Right ventricle myocardium superior (tissue), 1 donor: ENCODE results near the gene OSCP1. TPM values are rescaled to one million over a fixed set of nuclear protein-coding genes. Genes with fewer than 3 reads are reported as not detected.

Experiments
- ATAC-seq: fragments of 200-7000 bp; cut with Tn5 transposase; one replicate; pipeline ENCODE4 v1.9.1; 2020; ENCODE audit warnings: mild to moderate bottlenecking; ENCODE audit not compliant: poor library complexity
- DNase-seq: peaks from one replicate; pipeline ENCODE4 v3.0.0-alpha.2; 2020
- intact Hi-C: fragments of 100-400 bp; cut with DNase I; formaldehyde crosslinking; loops from one replicate; pipeline ENCODE4 v1.11.2; 2022
- total RNA-seq: library from RNA; stranded (reverse); fragmentation: NEBNext Ultra II Directional; extraction: Animal tissue kit (Norgen Biotek cat#: 25700); gene quantifications from one replicate; pipeline ENCODE4 v1.2.1, GENCODE V29; 2021
- donor health status: DM: no; HTN: yes; CAD: no; lungs with severe emphysema.

The OSCP1 gene
- total RNA-seq, 1 donor from 2014 or later = 7.4 TPM

DNA sequence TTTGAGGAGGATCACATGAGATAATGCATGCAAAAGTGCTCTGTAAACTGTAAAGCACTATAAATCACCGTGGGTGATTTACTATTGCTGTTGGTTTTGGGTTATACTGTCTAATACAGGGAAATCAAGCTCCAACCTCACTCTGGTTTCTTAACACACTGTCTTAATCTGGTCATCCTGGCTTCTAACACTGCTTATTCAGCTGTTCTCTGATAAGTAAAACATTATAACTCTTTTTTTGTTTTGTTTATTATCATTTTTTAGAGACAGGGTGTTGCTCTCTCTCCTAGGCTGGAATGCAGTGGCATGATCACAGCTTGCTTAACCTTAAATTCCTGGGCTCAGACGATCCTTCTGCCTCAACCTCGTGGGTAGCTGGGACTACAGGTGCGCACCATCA, 30.7 kb downstream of the OSCP1 start:
- intact Hi-C loops = no loop called here
- no peak for ATAC-seq
- DNase-seq = no peak

DNA sequence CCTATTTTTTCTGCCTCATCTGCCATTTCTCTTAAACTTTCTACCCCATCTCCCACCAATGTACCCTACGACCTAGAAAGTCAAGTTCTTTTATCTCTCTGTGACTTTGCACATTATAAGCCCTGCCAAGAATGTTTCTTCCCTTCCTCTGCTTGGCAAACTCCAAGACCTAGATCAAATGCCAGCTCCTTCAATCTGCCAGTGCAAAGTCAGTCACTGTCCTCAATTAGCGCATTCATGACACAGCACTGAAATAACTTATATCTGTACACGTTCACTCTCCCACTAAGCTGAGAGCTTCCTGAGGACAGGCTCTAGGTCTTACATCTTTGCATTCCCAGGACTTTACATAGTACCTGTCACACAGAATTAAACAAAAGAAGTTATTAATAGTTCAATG, 31.1 kb downstream of the OSCP1 start:
- ATAC-seq (peak; percentile 38), DNase-seq (no peak)
- intact Hi-C loops = no loop called here

DNA sequence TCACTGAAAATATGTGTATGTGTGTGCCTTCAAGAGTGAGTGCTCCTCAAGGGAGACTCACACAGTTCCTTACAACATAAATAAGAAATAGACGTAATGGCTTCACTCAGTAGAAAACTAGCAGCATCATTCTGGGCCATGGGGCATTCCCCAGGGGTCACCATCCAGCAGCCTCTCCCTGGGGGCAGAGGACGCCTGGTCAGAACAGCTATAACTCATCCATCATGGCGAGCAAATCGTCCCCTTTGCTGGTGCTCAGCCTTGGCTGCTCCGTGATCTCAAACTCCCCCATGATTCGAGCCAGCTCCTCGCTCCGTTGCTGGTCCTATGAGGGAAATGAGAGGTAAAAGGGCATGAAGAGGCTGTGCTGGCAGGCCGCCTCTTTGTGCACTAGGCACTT, 32.3 kb downstream of the OSCP1 start:
- DNase-seq = no peak
- intact Hi-C loops = no loop called here
- ATAC-seq = no peak

DNA sequence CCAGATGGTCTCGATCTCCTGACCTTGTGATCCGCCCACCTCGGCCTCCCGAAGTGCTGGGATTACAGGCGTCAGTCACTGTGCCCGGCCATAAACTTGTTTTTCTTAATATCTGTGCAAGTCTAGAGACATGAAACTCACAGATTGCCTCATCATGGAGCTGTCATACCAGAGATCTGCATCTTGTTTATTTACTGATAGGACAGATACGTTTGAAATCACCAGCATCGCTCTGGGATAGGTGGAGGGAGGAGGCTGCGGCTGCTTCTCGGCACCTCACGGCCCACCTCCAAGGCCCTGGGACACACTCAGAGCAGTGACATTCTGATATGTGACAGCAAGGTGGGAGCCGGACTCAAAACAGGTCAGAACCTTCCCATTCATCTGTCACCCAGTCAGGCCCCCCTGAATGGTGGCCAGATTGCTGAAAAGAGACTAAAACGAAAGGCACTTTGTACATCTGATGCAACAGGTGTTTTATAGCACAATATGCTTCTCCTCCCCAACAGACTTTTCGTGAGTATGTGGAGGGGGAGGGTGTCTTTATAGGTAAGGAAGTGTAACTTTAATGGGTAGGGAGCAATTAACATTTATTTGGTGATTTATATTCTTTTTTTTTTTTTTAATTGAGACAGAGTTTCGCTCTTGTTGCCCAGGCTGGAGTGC, 34.5 kb downstream of the OSCP1 start:
- no peak for ATAC-seq
- intact Hi-C loops = no loop called here
- no peak for DNase-seq

DNA sequence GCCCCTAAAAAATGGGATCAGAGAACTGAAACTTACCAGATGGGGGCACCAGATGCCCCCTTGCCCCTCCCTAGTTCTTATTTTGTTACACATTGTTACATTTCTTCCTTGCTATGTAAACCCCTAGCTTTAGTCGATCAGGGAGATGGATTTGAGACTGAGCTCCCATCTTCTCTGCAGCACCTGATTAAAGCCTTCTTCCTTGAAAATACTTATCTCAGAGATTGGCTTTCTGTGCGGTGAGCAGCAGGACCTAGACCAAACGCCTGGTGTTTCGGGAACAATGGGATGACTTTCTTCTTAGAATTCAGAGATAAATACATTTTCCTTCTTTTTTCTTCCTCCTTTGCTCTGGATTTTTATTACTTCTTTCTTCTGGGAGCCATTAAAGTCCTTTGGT, 35.9 kb downstream of the OSCP1 start:
- DNase-seq = no peak
- intact Hi-C loops = no loop called here
- ATAC-seq = no peak

DNA sequence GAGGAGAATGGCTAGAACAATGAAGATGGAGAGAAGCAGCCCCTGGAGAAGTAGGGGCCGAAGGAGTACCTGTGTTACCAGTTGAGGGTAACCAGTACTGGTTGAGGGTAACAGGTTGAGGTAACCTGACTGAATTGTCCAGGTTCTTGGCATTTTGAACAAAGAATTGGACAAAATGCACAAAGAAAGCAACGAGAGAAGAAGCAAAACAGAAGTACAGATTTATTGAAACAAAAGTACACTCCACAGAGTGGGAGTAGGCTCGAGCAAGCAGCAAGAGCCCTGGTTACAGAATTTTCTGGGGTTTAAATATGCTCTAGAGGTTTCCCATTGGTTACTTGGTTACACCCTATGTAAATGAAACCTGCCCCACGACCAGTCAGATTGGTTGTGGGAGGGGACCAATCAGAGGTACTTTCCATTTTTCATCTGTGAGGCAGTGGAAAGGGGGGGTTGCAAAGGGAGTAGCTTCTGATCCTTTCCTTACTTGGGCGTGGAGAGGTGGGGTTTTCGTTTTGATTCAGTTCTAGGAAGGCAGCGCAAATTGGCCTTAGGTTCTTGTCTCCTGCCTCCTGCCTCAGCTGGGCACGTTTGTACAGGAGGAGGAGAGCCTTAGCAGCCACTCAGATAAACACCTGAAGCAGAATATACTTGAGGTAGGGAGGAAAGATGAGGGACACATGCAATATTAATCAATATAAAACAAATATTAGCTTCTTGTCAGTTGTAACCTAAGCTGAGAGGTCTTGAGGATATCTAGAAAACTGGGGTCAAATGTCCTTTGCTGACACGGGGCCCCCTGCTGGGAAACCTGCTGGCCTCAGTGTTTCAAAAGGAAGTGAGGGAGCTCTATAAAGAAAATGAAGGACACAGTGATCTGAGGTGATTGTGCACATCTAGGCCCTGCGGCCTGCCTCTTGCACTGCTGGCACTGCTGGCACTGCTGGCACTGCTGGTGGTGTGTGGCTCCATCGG, 38.3 kb downstream of the OSCP1 start:
- intact Hi-C loops = no loop called here
- no peak for DNase-seq
- ATAC-seq = no peak

DNA sequence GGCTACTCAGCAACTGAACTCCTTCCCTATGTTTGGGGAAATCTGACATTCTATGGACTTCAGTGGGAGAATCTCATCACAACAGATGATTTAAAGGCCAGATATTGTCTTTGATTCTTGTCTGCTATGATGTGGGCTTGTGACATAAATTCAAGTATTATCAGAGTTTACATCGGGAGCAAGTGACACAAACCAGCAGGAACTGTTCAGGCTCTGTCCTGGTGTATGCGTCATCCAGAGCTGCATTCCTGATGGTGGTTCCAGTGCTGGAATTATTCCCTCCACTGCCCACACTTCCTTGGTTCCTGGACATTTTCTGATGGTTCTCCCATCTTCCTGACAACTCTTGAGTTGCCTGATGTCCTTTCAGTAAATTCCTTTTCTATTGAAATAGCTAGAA, 41.8 kb downstream of the OSCP1 start:
- intact Hi-C loops = no loop called here
- ATAC-seq (no peak), DNase-seq (no peak)

DNA sequence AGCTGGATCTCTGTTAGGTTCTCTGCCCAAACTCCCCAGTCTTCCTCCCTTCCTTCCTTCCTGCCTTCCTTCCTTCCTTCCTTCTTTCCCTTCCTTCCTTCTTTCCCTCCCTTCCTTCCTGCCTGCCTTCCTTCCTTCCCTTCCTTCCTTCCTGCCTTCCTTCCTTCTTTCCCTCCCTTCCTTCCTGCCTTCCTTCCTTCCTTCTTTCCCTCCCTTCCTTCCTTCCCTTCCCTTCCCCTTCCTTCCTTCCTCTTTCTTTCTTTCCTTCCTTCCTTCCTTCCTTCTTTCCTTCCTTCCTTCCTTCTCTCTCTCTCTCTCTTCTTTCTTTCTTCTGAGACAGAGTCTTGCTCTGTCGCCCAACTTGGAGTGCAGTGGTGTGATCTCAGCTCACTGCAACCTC, 43.8 kb downstream of the OSCP1 start:
- intact Hi-C loops = no loop called here
- DNase-seq (no peak), ATAC-seq (no peak)

DNA sequence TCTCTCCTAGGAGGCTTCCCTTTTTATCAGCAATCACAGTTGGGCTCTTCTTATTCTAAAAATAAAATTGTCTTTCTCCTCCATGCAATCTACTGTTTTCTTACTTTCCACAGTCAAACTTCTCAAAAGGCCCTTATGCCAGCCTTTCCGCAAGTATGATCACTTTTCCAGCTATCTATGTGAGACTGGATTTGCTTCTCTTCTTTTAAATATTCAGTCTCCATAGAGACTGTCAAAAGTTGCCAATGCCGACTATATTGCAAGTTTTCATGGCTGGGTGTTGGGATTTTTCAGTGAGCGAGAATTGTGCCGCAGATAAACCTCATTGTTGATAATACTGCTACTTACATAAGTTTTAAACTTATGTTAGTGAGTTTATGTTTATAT, 47.8 kb downstream of the OSCP1 start:
- ATAC-seq = no peak

DNA sequence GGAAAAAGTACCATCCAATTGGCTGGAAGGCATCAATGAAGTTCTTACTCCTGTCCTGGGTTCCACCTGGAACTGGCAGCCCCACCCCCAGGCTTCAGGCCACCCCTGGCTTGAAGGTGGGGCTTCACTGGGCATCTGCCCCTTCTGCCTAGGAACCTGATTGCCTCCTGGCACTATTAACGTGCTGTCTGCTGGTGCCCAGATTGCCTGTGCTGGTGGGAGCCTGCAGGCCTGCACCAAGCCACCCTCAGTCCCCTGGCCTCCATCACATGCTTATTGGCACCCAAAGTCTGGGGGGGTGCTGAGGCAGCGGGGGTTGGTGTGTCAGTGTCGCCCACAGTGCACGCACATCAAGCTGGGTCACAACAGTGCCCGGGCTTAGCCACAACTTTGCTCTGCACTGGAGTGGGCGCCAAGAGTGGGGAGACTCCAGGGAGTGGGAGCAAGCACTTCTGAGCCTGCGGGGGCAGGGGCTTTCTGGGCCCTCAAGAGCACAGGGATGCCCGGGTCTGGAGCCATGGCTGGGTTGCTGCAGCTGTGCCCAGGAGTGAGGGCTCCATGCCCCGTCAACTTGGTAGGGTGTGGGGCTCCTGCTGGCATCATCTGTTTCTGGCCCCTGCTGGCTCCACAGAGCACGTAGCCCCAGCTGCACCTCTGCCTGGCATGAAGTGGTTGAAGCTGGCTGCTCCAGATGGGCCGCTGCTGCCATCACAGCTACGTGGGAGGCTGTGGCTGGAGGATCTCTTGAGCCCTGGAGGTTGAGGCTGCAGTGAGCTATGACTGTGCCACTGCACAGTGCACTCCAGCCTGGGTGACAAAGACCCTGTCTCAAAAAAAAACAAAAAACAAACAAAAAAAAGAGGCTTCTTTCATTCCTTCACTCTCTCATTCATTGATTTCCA, 48.4 kb downstream of the OSCP1 start:
- ATAC-seq (no peak), DNase-seq (no peak)

More for the DNA sequence above, 47.8 kb downstream of the OSCP1 start:
- intact Hi-C loops = no loop called here
- DNase-seq = no peak

DNA sequence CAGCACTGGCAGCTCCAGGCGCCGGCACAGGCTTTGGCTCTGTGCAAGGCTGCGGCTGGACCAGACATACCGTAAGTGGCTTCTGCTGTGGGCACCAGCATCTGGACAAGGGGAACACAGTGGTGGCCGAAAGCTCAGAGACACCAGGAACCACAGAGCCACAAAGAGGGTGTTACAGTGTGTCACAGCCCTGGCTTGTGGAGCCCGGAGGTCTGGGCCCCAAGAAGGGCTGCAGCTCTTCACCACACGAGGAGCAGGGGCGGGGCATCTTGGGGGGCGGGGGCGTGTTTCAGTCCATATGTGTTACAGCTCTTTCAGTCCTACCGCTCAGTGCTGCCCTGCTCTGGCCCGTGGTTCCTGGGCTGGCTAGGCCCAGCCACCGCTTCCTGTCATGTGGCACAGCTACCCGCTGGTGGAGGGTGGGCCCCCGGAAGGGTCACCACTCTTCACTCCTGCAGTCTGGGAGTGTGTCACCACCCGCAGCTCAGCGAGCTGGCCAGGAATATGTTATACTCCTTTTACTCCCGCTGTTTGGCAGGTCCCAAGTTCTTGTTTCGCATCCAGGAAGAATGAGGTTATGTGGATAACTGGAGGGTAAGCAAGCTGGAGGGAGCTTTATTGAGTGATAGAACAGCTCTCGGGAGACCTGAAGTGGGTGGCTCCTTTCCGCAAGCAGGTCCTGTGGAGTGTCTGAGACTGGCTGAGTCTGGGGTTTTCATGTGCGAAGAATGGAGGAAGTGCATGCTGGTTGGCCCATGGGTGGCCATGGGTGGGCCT, 49.2 kb downstream of the OSCP1 start:
- ATAC-seq (peak; percentile 45), DNase-seq (peak; percentile 88)
- intact Hi-C loops = no loop called here

More for the DNA sequence above, 48.4 kb downstream of the OSCP1 start:
- intact Hi-C loops = no loop called here

DNA sequence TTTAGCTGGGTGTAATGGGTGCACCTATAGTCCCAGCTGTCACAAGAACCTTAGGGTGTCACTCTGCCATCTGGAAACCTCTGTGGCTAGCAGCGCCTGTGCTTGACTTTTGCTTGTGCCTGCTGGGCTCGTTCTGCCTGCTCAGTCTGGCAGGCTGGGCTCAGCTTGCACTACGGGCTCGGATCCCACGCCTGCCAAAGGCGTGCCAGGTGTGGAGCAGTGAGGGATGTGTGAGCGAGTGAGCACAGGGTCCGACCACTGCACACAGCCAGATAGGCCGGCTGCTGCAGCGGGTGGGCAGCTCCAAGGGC, 49.8 kb downstream of the OSCP1 start:
- ATAC-seq = no peak
- DNase-seq = no peak
- intact Hi-C loops = no loop called here

DNA sequence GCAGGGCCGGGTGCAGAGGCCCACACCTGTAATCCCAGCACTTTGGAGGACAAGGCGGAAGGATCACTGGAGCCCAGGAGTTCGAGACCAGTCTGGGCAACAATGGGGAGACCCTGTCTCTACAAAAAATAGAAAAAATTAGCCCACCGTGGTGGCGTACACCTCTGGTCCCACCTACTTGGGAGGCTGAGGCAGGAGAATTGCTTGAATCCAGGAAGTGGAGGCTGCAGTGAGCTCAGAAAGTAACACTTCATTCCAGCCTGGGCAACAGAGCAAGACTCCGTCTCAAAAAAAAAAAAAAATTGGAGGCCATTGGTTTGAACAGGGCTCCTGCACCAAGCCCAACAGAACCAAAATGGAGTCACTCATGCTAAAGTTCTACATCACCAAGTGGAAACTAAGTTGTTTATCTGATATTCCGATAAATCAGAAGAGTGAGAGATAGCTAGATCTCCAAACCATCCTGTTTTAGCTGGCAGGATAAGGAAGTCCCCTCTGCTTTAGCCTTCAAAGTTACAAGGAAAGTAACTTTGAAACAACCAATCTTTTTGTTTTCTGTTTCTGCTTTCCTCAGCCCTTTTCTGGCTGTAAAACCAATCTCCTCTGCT, 51.8 kb downstream of the OSCP1 start:
- ATAC-seq (no peak), DNase-seq (no peak)
- intact Hi-C loops = no loop called here

DNA sequence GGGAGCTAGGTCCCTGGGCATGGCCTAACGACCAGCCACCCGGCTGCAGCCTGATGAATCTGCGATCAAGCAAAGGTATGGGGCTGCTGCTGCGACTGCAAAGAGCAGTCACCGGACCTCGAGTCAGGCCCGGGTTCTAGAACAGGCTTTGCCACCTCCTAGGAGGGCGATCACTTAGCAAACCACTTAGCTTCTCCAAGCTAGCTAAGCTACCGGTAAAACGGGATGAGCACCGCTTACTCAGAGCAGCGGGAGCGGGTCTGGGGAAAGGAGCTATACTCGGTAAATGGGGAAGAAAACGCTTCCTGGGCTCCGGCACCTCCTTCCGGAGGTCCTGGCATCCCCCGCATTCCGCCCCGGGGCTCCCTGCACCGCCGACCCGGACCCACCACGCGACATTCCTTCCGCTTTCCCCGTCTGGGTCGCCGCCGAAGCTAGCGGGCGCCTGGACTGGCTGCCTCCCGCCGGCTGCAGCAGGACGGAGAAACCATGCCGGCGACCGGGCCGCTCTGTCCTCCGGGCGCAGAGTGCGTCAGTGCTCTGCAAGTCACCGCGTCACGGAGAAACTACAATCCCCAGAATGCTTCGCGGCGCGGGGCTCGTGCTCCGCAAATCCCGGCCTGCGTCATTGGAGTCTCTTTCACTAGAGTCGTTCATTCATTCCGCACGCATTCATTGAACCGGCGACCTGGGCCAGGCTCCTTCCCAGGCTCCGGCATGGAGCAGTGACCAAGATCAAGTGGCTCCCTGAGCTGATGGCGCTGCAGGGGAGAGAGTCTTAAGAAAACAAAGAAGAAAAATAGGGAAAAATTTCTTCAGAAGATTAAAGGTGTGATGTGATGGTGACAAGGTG, 52.6 kb downstream of the OSCP1 start, which contains the start of gene LSM10:
LSM10 (minus strand) TSS at position 531 of the 853 bp plus-strand sequence. CDS start 3,779 bp downstream, outside the sequence.
- peak; percentile 98 for ATAC-seq
- intact Hi-C loops = no loop called here
- DNase-seq = peak; percentile 96

DNA sequence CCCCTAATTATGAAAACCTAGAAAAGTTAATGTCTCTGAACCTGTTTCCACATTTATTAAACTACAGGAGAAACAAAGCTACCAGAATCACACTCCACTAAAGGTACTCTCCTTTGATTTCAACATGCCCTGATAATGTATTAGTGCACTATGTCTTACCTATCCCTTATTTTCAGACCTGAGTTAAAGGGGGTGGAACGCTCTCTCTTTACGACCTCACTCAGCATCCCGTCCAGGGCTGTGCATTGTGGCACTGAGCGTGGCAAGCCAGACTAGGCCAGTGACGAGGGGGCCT, 53.2 kb downstream of the OSCP1 start:
- DNase-seq = no peak
- ATAC-seq = peak; percentile 59
- intact Hi-C loops = no loop called here

DNA sequence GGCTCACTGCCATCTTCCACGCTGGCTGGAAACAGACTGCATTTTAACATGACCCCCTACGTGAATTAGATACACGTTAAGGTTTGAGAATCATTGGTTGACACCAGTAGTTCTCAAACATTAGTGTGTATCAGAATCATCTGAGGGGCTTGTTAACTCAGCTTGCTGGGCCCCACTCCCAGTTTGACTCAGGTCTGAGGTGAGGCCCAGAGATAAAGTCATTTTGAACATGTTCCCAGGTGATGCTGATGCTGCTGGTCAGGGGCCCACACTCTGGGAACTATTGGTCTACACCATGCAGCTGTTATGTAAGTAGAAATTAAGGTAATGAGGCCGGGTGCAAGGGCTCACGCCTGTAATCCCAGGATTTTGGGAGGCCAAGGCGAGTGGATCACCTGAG, 53.9 kb downstream of the OSCP1 start:
- intact Hi-C loops = no loop called here
- DNase-seq (peak; percentile 17), ATAC-seq (no peak)

DNA sequence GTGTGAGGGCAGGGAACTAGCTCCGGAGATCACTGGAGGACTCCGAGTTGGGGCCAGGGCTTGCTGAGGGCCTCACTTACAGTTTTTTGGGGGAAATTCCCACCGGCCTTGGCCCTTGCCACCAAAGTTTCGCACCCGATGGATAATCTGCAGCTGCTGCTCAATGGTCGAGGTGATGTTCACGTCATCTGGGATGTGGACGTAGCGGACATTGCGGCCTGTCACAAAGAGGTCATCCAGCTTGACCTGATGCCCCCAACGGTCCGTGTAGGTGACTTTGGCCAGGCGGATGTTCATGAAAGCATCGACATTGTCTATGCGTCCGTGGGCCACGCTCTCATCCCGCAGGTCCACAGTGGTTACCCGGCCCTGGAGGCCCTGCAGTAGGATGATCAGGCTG, 56.6 kb downstream of the OSCP1 start:
- intact Hi-C loops = no loop called here
- ATAC-seq (no peak), DNase-seq (peak; percentile 20)
